ENCODE results near the gene TBX5. TPM values are rescaled to one million over a fixed set of nuclear protein-coding genes. Genes with fewer than 3 reads are reported as not detected.

TBX5 gene
- total and polyA plus RNA-seq, 2 experiments from 2014 or later = 0.21 TPM; not detected in 1

DNA sequence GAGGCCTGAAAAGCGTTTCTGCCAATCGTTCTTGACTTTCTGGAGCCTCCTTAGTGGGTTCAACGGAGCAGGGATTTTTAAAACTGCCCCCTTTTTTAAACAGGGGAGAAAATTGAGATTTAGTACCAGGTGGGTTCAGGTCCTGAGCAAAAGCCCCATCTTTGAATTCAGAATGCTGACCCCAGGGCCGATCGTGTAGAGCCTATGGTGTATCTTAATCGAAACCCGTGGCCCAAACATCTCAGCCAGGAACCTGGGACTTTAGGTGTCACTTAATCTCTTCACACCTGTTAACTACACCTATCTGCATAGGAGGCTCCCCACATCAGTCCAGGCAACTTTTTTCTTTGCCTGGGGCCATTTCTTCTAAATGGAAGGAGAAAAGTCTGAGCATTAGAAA lies 6.4 kb upstream of the TBX5 start:
- DNase-seq (ENCODE audit: low spot score) (no peak), ATAC-seq (no peak)
- no peak overlapping the region for H3K27ac Mint-ChIP-seq
- H3K4me1 Mint-ChIP-seq = peaks cover 53% of the 10 kb centered on the region
- H3K79me2 ChIP-seq (replicated peaks; ENCODE audit: insufficient read depth) = no peaks in the 10 kb centered on the region
- TF ChIP-seq EZH2 (IDR thresholded peaks at IDR 0.05; ENCODE audit: low read depth, unreplicated experiment) (peak; percentile 35), ZNF462 (CRISPR knock-in tag; IDR thresholded peaks at IDR 0.05) (no peak), ZNF331 (CRISPR knock-in tag; IDR thresholded peaks at IDR 0.05; ENCODE audit: low read depth) (no peak)
- H3K4me3 ChIP-seq = no peak overlapping the region
- no peak overlapping the region for H2AFZ ChIP-seq
- no peaks in the 10 kb centered on the region for H3K36me3 Mint-ChIP-seq (ENCODE audit: low read depth)
- no peak overlapping the region for H3K27ac ChIP-seq (ENCODE audit: low read depth)
- H3K4me1 ChIP-seq (ENCODE audit: insufficient read depth) = peaks cover 73% of the 10 kb centered on the region
- peaks cover 40% of the 10 kb centered on the region for H4K20me1 ChIP-seq (replicated peaks; ENCODE audit: insufficient read depth)
- peaks cover 99% of the 10 kb centered on the region for H3K27me3 Mint-ChIP-seq (ENCODE audit: insufficient read depth, low read depth, poor library complexity)
- H3K9me3 Mint-ChIP-seq = no peaks in the 10 kb centered on the region
- H3K36me3 ChIP-seq (ENCODE audit: insufficient read depth) = no peaks in the 10 kb centered on the region
- peaks cover 34% of the 10 kb centered on the region for H3F3A ChIP-seq (replicated peaks; ENCODE audit: low read depth)
- H3K4me2 ChIP-seq = peak overlapping the region; percentile 42; the same call in 1 of the 2 replicates
- no peak overlapping the region for H3K4me3 Mint-ChIP-seq
- no peaks in the 10 kb centered on the region for H3K9me2 ChIP-seq (ENCODE audit: insufficient read depth)
- H3K27me3 ChIP-seq (ENCODE audit: insufficient read depth) = peaks cover 100% of the 10 kb centered on the region

GRCh38 chr12:114411071-114411837 lies 5.3 kb upstream of the TBX5 start:
- peak overlapping the region; percentile 76 for H3K4me2 ChIP-seq
- H3K4me1 ChIP-seq (ENCODE audit: insufficient read depth) = peaks cover 83% of the 10 kb centered on the region
- DNase-seq (ENCODE audit: low spot score) (no peak), ATAC-seq (no peak)
- no peaks in the 10 kb centered on the region for H3K9me2 ChIP-seq (ENCODE audit: insufficient read depth)
- no peak overlapping the region for H3K27ac ChIP-seq (ENCODE audit: low read depth)
- H3K36me3 ChIP-seq (ENCODE audit: insufficient read depth) = no peaks in the 10 kb centered on the region
- H4K20me1 ChIP-seq (replicated peaks; ENCODE audit: insufficient read depth) = peaks cover 50% of the 10 kb centered on the region
- Mint-ChIP-seq H3K27ac (no peak overlapping the region), H3K36me3 (ENCODE audit: low read depth) (no peaks in the 10 kb centered on the region), H3K9me3 (no peaks in the 10 kb centered on the region), H3K4me3 (no peak overlapping the region), H3K4me1 (peaks cover 62% of the 10 kb centered on the region), H3K27me3 (ENCODE audit: insufficient read depth, low read depth, poor library complexity) (peaks cover 100% of the 10 kb centered on the region)
- peak; percentile 12 for TF ChIP-seq EZH2phosphoT487 (IDR thresholded peaks at IDR 0.05; ENCODE audit: unreplicated experiment)
- TF ChIP-seq, protein P1, sequence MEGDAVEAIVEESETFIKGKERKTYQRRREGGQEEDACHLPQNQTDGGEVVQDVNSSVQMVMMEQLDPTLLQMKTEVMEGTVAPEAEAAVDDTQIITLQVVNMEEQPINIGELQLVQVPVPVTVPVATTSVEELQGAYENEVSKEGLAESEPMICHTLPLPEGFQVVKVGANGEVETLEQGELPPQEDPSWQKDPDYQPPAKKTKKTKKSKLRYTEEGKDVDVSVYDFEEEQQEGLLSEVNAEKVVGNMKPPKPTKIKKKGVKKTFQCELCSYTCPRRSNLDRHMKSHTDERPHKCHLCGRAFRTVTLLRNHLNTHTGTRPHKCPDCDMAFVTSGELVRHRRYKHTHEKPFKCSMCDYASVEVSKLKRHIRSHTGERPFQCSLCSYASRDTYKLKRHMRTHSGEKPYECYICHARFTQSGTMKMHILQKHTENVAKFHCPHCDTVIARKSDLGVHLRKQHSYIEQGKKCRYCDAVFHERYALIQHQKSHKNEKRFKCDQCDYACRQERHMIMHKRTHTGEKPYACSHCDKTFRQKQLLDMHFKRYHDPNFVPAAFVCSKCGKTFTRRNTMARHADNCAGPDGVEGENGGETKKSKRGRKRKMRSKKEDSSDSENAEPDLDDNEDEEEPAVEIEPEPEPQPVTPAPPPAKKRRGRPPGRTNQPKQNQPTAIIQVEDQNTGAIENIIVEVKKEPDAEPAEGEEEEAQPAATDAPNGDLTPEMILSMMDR (conservative IDR thresholded peaks at IDR 0.05; ENCODE audit: low read depth in 2 of 2) = no peak
- TF ChIP-seq EZH2 (IDR thresholded peaks at IDR 0.05; ENCODE audit: low read depth, unreplicated experiment) = peak; percentile 79
- peaks cover 100% of the 10 kb centered on the region for H3K27me3 ChIP-seq (ENCODE audit: insufficient read depth)
- no peak overlapping the region for H3K4me3 ChIP-seq
- no peak overlapping the region for H2AFZ ChIP-seq
- H3F3A ChIP-seq (replicated peaks; ENCODE audit: low read depth) = peaks cover 38% of the 10 kb centered on the region
- no peaks in the 10 kb centered on the region for H3K79me2 ChIP-seq (replicated peaks; ENCODE audit: insufficient read depth)
